CD4-positive, alpha-beta T cell treated with Interferon alpha-2 for 1 hour (primary cell): ENCODE measurements around the gene CCDC144A.
"Not testable (repeated sequence)": the region's sequence is repeated elsewhere in the genome, so short reads cannot be mapped to it uniquely, and the experiment has no call there.

Source experiments
- DNase-seq, 2 donors: peaks; one replicate each; pipeline ENCODE4 v3.0.0-alpha.2; 2020 to 2022

CCDC144A gene

GRCh38 chr17:16689731-16690281, at the start of gene CCDC144A:
CCDC144A (plus strand) TSS chr17:16690241; CDS start chr17:16690401, 160 bp downstream.
- peak; percentile 39 to 59 for DNase-seq

- no peak for DNase-seq
Measured at GRCh38 chr17:16649585-16649984, 40.5 kb upstream of the CCDC144A start.

GRCh38 chr17:16652252-16652651, 37.8 kb upstream of the CCDC144A start:
- DNase-seq = no peak

- DNase-seq = no peak
Measured at GRCh38 chr17:16652847-16653366, 37.1 kb upstream of the CCDC144A start.

- peak; percentile 85 to 89 for DNase-seq
Measured at GRCh38 chr17:16653367-16654041, 36.5 kb upstream of the CCDC144A start, which contains the start of gene ZNF624. ZNF624 (minus strand) TSS chr17:16653850.

GRCh38 chr17:16661217-16661616, 28.8 kb upstream of the CCDC144A start:
- no peak for DNase-seq

GRCh38 chr17:16662936-16663335, 27.1 kb upstream of the CCDC144A start:
- no peak for DNase-seq

- DNase-seq = not testable (repeated sequence)
Measured at GRCh38 chr17:16666553-16666906, 23.5 kb upstream of the CCDC144A start.

GRCh38 chr17:16666907-16667636, 23.0 kb upstream of the CCDC144A start:
- peak in 1 of 2 donors; percentile 4 for DNase-seq

- no peak for DNase-seq
Measured at GRCh38 chr17:16676676-16677268, 13.3 kb upstream of the CCDC144A start.

GRCh38 chr17:16683290-16684138, 6.5 kb upstream of the CCDC144A start:
- not testable (repeated sequence) for DNase-seq

- not testable (repeated sequence) for DNase-seq
Measured at GRCh38 chr17:16686019-16686418, 4.0 kb upstream of the CCDC144A start.

GRCh38 chr17:16687151-16687550, 2.9 kb upstream of the CCDC144A start:
- DNase-seq = not testable (repeated sequence)

- DNase-seq = not testable (repeated sequence)
Measured at GRCh38 chr17:16690447-16690846, 406 bp downstream of the CCDC144A start.

GRCh38 chr17:16697603-16698002, 7.6 kb downstream of the CCDC144A start:
- DNase-seq = not testable (repeated sequence)

GRCh38 chr17:16745492-16746203, 55.6 kb downstream of the CCDC144A start:
- not testable (repeated sequence) for DNase-seq

GRCh38 chr17:16746571-16746970, 56.5 kb downstream of the CCDC144A start:
- not testable (repeated sequence) for DNase-seq

GRCh38 chr17:16750515-16750914, 60.5 kb downstream of the CCDC144A start:
- DNase-seq = not testable (repeated sequence)

GRCh38 chr17:16751224-16751923, 61.3 kb downstream of the CCDC144A start:
- peak in 1 of 2 donors; percentile 18 for DNase-seq

GRCh38 chr17:16751924-16752287, 61.9 kb downstream of the CCDC144A start:
- not testable (repeated sequence) for DNase-seq

- not testable (repeated sequence) for DNase-seq
Measured at GRCh38 chr17:16757520-16757919, 67.5 kb downstream of the CCDC144A start.
